Mononuclear cell (primary cell): ENCODE data around the gene CCL18. TPM values are rescaled to one million over a fixed set of nuclear protein-coding genes. Genes with fewer than 3 reads are reported as not detected.

Source experiments
- total RNA-seq: library from RNA; depleted of rRNA; stranded (reverse); fragments of >200 nt; gene quantifications from one replicate; pipeline ENCODE4 v1.2.3, GENCODE V29; 2012

CCL18 gene
- total RNA-seq, 1 donor = 0.31 TPM

Other genes starting within 250 kb of the CCL18 start
- 0.63 TPM for gene HEATR9, start 195.4 kb upstream of the CCL18 start, total RNA-seq
- 139 TPM for gene CCL5, start 183.9 kb upstream of the CCL18 start, total RNA-seq
- not detected for gene RDM1, start 133.5 kb upstream of the CCL18 start, total RNA-seq
- not detected for gene LYZL6, start 120.6 kb upstream of the CCL18 start, total RNA-seq
- not detected for gene CCL16, start 82.8 kb upstream of the CCL18 start, total RNA-seq
- gene CCL14, start 77.5 kb upstream of the CCL18 start, total RNA-seq = not detected
- not detected for gene CCL15, start 62.7 kb upstream of the CCL18 start, total RNA-seq
- gene CCL23, start 46.3 kb upstream of the CCL18 start, total RNA-seq = not detected
- 1,287 TPM for gene CCL3, start 25.9 kb downstream of the CCL18 start, total RNA-seq
- gene CCL4, start 39.6 kb downstream of the CCL18 start, total RNA-seq = 482 TPM
- not detected for gene TBC1D3B, start 112.4 kb downstream of the CCL18 start, total RNA-seq
- gene CCL3L1, start 132.5 kb downstream of the CCL18 start, total RNA-seq = 169 TPM
- 7.9 TPM for gene CCL4L2, start 146.8 kb downstream of the CCL18 start, total RNA-seq
- gene TBC1D3I, start 200.3 kb downstream of the CCL18 start, total RNA-seq = not detected